ENCODE results near the gene PDE8A. TPM values are rescaled to one million over a fixed set of nuclear protein-coding genes. Genes with fewer than 3 reads are reported as not detected.

PDE8A gene
- total RNA-seq, 1 donor from 2014 or later: 17.4 TPM

DNA sequence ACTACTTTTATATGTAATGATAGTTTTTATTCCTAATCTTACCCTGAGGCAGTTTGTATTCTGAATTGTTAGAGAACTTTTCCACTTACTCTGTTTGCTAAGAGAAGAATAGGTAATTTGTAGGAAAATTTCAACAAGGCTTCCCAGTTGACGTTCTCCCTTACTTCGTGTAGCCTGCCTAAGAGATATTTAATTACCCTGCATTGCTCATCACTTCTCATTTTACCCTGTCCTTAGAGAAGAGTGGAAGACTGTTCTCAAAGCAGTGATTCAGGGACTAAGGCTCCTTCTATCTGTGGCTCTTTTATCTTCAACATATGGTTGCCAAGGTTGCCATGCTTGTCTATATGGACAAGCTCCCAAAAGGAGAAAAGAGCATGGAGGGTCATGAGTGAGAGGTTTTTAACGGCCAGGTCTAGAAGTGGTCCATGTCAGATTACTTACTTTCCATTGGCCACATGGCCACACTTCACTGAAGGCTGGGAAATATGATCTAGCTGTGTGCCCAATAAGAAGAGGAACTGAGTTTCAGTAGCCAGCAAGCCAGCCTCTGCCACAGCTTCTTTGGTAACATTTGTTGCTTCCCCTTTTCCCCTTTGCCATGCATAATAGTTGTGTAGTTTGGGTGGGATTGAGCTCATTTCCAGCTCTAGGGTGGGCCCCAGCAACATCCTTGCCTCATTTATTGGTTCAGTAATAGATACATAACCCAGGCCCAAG lies 22.1 kb downstream of the PDE8A start:
- Mint-ChIP-seq H3K27ac (no peak overlapping the region), H3K9me3 (no peaks in the 10 kb centered on the region), H3K4me1 (ENCODE audit: low read depth) (peaks cover 13% of the 10 kb centered on the region), H3K27me3 (ENCODE audit: insufficient read depth) (no peaks in the 10 kb centered on the region), H3K4me3 (no peak overlapping the region), H3K36me3 (ENCODE audit: low read depth) (peaks cover 1% of the 10 kb centered on the region)
- intact Hi-C loops (cut with micrococcal nuclease): no loop called here
- no peak for DNase-seq (ENCODE audit: low spot score)

GRCh38 chr15:85004550-85004949 lies 22.9 kb downstream of the PDE8A start:
- H3K4me3 Mint-ChIP-seq: no peak overlapping the region
- H3K27me3 Mint-ChIP-seq (ENCODE audit: insufficient read depth): no peaks in the 10 kb centered on the region
- no peaks in the 10 kb centered on the region for H3K9me3 Mint-ChIP-seq
- H3K27ac Mint-ChIP-seq: no peak overlapping the region
- H3K36me3 Mint-ChIP-seq (ENCODE audit: low read depth): peaks cover 1% of the 10 kb centered on the region
- intact Hi-C loops (cut with micrococcal nuclease): no loop called here
- peaks cover 15% of the 10 kb centered on the region for H3K4me1 Mint-ChIP-seq (ENCODE audit: low read depth)
- DNase-seq (ENCODE audit: low spot score): no peak

DNA sequence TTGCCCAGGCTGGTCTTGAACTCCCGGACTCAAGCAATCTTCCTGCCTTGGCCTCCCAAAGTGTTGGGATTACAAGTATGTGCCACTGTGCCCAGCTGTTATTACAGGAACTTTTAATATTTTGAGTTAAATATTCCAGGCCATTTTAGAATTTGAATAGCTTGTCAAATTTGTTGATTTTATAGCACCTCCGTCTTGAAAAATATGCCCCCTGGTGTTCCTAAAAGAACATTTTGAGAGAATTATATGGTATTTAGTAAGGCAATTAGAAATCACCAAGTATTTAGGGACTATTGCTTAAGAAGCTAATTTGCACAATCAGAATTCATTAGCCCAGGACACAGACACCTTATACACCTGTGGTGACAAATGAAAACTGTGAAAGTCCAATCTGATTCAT lies 23.7 kb downstream of the PDE8A start:
- H3K9me3 Mint-ChIP-seq: no peaks in the 10 kb centered on the region
- no peak overlapping the region for H3K4me3 Mint-ChIP-seq
- intact Hi-C loops (cut with micrococcal nuclease): no loop called here
- peaks cover 1% of the 10 kb centered on the region for H3K36me3 Mint-ChIP-seq (ENCODE audit: low read depth)
- no peak for DNase-seq (ENCODE audit: low spot score)
- H3K27ac Mint-ChIP-seq: no peak overlapping the region
- H3K27me3 Mint-ChIP-seq (ENCODE audit: insufficient read depth): no peaks in the 10 kb centered on the region
- H3K4me1 Mint-ChIP-seq (ENCODE audit: low read depth): peaks cover 15% of the 10 kb centered on the region

DNA sequence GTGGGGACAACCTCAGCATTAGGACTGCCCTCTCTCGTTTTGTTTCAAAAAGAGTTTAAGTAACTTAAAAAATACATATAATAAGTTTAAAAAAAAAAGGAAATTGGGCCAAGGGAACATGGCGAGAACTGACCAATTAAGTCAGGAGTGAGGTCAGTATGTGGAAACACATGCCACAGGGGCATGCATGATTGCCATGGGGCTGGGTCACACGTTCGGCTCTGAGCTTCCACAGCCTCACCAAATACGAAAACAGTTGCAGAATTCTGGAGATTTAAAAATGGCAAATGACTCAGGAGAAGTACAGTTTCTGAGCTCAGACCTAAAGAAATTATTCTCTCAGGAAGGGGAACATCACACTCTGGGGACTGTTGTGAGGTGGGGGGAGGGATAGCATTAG lies 24.1 kb downstream of the PDE8A start:
- no peaks in the 10 kb centered on the region for H3K27me3 Mint-ChIP-seq (ENCODE audit: insufficient read depth)

GRCh38 chr15:85006201-85006600 lies 24.5 kb downstream of the PDE8A start:
- intact Hi-C loops (cut with micrococcal nuclease): no loop called here
- H3K27me3 Mint-ChIP-seq (ENCODE audit: insufficient read depth): no peaks in the 10 kb centered on the region

More for the DNA sequence above, 24.1 kb downstream of the PDE8A start:
- H3K4me3 Mint-ChIP-seq: no peak overlapping the region
- intact Hi-C loops (cut with micrococcal nuclease): no loop called here
- peaks cover 15% of the 10 kb centered on the region for H3K4me1 Mint-ChIP-seq (ENCODE audit: low read depth)
- DNase-seq (ENCODE audit: low spot score): no peak
- H3K27ac Mint-ChIP-seq: no peak overlapping the region
- H3K36me3 Mint-ChIP-seq (ENCODE audit: low read depth): peaks cover 1% of the 10 kb centered on the region
- H3K9me3 Mint-ChIP-seq: no peaks in the 10 kb centered on the region

DNA sequence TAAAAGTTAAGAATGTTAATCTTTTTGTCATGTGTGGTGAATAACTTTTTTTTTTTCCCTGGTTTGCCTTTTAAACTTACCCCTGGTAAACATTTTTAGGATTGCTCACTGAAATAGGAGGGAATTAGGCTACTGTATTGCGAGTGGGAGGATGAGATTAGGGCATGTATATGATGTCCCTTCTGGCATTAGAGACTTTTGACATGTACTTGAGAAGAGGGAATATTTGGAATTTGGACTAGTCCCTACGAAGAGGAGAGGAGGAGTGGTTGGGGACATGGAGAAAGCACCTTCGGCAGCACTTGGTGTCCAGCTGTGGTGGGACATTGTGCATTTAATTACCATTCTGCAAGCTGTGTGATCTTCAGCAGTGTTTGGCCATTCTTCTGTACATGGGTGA lies 25.0 kb downstream of the PDE8A start:
- intact Hi-C loops (cut with micrococcal nuclease): no loop called here
- no peak for DNase-seq (ENCODE audit: low spot score)
- Mint-ChIP-seq H3K36me3 (ENCODE audit: low read depth) (no peaks in the 10 kb centered on the region), H3K27me3 (ENCODE audit: insufficient read depth) (no peaks in the 10 kb centered on the region), H3K9me3 (peaks cover 3% of the 10 kb centered on the region), H3K4me3 (no peak overlapping the region), H3K27ac (no peak overlapping the region), H3K4me1 (ENCODE audit: low read depth) (peaks cover 15% of the 10 kb centered on the region)

More at GRCh38 chr15:85006201-85006600, 24.5 kb downstream of the PDE8A start:
- H3K4me1 Mint-ChIP-seq (ENCODE audit: low read depth): peaks cover 15% of the 10 kb centered on the region
- no peak for DNase-seq (ENCODE audit: low spot score)
- no peak overlapping the region for H3K27ac Mint-ChIP-seq
- peaks cover 1% of the 10 kb centered on the region for H3K36me3 Mint-ChIP-seq (ENCODE audit: low read depth)
- H3K9me3 Mint-ChIP-seq: peaks cover 3% of the 10 kb centered on the region
- no peak overlapping the region for H3K4me3 Mint-ChIP-seq

DNA sequence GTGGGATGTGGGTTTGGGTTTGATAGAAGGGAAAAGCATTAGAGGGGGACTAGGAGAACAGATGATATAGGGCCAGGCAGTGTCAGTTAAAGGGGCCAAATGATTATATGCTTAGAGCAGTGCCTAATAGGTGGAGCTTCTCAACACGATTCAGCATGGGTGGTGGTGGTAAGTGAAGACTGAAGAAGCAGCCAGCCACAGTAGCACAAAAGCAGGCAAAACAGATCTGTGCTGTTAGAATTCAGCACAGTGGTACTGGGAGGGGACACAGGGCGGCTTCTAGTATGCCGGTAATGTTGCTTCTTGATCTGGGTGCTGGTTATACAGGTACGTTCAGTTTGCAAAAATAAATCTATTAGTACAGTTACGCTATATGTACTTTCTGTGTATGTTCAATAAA lies 25.5 kb downstream of the PDE8A start:
- Mint-ChIP-seq H3K9me3 (peaks cover 3% of the 10 kb centered on the region), H3K4me1 (ENCODE audit: low read depth) (peaks cover 12% of the 10 kb centered on the region), H3K27ac (no peak overlapping the region), H3K27me3 (ENCODE audit: insufficient read depth) (no peaks in the 10 kb centered on the region), H3K4me3 (no peak overlapping the region), H3K36me3 (ENCODE audit: low read depth) (no peaks in the 10 kb centered on the region)
- DNase-seq (ENCODE audit: low spot score): no peak
- intact Hi-C loops (cut with micrococcal nuclease): no loop called here

DNA sequence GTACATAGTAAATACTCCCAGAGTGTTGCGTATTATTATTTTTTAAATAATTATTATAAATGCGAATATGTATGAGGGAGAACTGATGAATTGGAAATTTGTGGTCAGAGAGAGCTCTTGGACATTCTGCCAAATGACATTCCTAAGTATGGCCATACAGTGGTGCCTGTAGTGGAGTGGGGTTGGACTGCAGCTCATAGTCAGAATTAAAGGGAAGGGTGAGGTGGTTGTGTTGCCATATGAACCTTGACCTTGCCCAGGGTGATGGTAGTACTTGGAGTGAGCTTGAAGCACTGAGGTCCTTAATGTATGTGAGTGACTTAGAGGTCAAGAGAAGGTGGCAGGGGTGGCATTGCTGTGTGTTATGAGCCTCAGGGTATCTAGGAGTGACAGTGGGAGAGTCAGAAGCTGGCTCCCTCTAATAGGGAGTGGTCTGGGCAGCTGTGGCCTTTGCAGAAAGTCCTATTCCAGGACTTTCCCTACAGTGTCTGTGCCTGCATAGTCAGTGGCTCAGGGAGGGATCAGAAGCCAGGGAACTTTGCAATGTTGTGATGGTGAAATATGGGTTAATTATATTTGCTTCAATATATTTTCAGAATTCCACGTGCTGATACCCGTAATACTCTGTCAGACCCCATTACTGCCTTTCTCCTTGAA lies 26.2 kb downstream of the PDE8A start:
- Mint-ChIP-seq H3K36me3 (ENCODE audit: low read depth) (no peaks in the 10 kb centered on the region), H3K27ac (no peak overlapping the region), H3K27me3 (ENCODE audit: insufficient read depth) (no peaks in the 10 kb centered on the region), H3K4me3 (no peak overlapping the region), H3K9me3 (peaks cover 3% of the 10 kb centered on the region), H3K4me1 (ENCODE audit: low read depth) (peaks cover 5% of the 10 kb centered on the region)
- no peak for DNase-seq (ENCODE audit: low spot score)
- intact Hi-C loops (cut with micrococcal nuclease): no loop called here

- Mint-ChIP-seq H3K4me3 (no peak overlapping the region), H3K4me1 (ENCODE audit: low read depth) (peaks cover 5% of the 10 kb centered on the region), H3K27me3 (ENCODE audit: insufficient read depth) (no peaks in the 10 kb centered on the region), H3K9me3 (peaks cover 3% of the 10 kb centered on the region), H3K27ac (no peak overlapping the region), H3K36me3 (ENCODE audit: low read depth) (no peaks in the 10 kb centered on the region)
- DNase-seq (ENCODE audit: low spot score): no peak
- intact Hi-C loops (cut with micrococcal nuclease): no loop called here
Measured at GRCh38 chr15:85008474-85009260, 27.0 kb downstream of the PDE8A start.

GRCh38 chr15:85009435-85009834 lies 27.8 kb downstream of the PDE8A start:
- H3K27ac Mint-ChIP-seq: no peak overlapping the region

DNA sequence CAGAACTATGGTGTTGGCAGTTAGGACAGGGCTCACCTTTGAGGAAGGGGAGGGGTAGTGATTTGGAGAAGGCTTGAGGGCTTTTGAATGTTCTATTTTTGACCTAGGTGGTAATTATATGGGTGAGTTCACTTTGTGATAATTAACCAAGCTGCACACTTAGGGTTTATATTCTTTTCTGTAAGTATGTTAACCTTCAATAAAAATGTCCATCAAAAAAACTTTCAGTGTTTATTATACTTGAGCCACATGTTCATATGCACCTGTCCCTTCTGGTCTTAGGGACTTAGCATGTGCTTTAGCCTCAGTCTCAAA lies 28.4 kb downstream of the PDE8A start:
- Mint-ChIP-seq H3K4me1 (ENCODE audit: low read depth) (peaks cover 5% of the 10 kb centered on the region), H3K27ac (no peak overlapping the region), H3K9me3 (peaks cover 3% of the 10 kb centered on the region), H3K27me3 (ENCODE audit: insufficient read depth) (no peaks in the 10 kb centered on the region), H3K4me3 (no peak overlapping the region), H3K36me3 (ENCODE audit: low read depth) (no peaks in the 10 kb centered on the region)
- DNase-seq (ENCODE audit: low spot score): no peak
- intact Hi-C loops (cut with micrococcal nuclease): no loop called here

More at GRCh38 chr15:85009435-85009834, 27.8 kb downstream of the PDE8A start:
- DNase-seq (ENCODE audit: low spot score): no peak
- no peak overlapping the region for H3K4me3 Mint-ChIP-seq
- peaks cover 3% of the 10 kb centered on the region for H3K9me3 Mint-ChIP-seq
- H3K36me3 Mint-ChIP-seq (ENCODE audit: low read depth): no peaks in the 10 kb centered on the region
- H3K27me3 Mint-ChIP-seq (ENCODE audit: insufficient read depth): no peaks in the 10 kb centered on the region
- peaks cover 5% of the 10 kb centered on the region for H3K4me1 Mint-ChIP-seq (ENCODE audit: low read depth)
- intact Hi-C loops (cut with micrococcal nuclease): no loop called here

- no peak for DNase-seq (ENCODE audit: low spot score)
- H3K4me3 Mint-ChIP-seq: no peak overlapping the region
- peaks cover 3% of the 10 kb centered on the region for H3K9me3 Mint-ChIP-seq
- H3K4me1 Mint-ChIP-seq (ENCODE audit: low read depth): peaks cover 5% of the 10 kb centered on the region
- no peaks in the 10 kb centered on the region for H3K27me3 Mint-ChIP-seq (ENCODE audit: insufficient read depth)
- H3K27ac Mint-ChIP-seq: no peak overlapping the region
- no peaks in the 10 kb centered on the region for H3K36me3 Mint-ChIP-seq (ENCODE audit: low read depth)
- intact Hi-C loops (cut with micrococcal nuclease): no loop called here
Measured at GRCh38 chr15:85010386-85011159, 28.9 kb downstream of the PDE8A start.
